ENCODE data around the gene CA5A. TPM values are rescaled to one million over a fixed set of nuclear protein-coding genes. Genes with fewer than 3 reads are reported as not detected.
"Not testable (repeated sequence)": the region's sequence is repeated elsewhere in the genome, so short reads cannot be mapped to it uniquely, and the experiment has no call there.

CA5A gene
- total RNA-seq, 4 donors from 2014 or later: not detected

DNA sequence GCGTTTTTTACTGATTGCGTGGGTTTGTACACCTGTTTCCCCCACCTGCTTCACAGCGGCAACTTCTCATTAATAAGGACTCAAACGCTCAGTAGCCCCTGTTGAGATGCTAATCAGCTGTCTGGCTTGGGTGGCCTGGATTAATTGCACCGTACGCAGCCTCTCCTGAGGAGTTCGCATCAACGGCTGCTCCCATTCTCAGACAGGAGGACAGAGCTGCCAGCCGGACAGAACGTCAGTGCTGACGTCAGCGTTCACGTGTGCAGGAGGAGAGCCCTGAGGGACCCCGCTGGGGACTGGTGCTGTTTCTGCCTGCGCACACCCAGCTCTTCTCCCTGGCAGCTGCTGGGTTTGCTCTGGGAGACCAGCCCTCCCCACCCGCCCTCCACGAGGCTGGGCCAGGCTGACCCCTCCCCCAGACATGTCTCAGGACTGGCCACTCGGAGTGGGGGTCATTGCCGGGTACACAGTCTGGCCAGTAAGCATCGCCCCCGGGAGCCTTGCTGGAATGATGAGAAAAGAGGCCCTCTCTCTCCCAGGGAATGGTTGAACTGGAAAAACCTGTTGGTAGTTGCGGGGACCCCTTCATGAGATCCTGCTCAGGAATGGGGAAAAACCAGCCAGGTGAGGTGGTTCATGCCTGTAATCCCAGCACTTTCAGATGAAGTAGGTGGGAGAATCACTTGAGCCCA lies 9.2 kb upstream of the CA5A start:
- Histone ChIP-seq H3K27me3 (no peaks in the 10 kb centered on the region), H3K36me3 (no peaks in the 10 kb centered on the region), H3K4me3 (peak overlapping the region; percentile 27), H3K27ac (no peak overlapping the region), H3K4me1 (peaks cover 15% of the 10 kb centered on the region), H3K9me3 (no peaks in the 10 kb centered on the region)
- TF ChIP-seq POLR2AphosphoS5 (IDR thresholded peaks at IDR 0.05) (no peak), EP300 (IDR thresholded peaks at IDR 0.05) (no peak), POLR2A (IDR thresholded peaks at IDR 0.05) (no peak), CTCF (IDR thresholded peaks at IDR 0.05) (no peak)
- DNase-seq (ENCODE audit: low spot score in 2 of 2): no peak
- WGBS: 31% methylated on average over 20 of the region's 22 CpGs

- Histone ChIP-seq H3K4me1 (peaks cover 11% of the 10 kb centered on the region), H3K36me3 (no peaks in the 10 kb centered on the region), H3K4me3 (no peak overlapping the region), H3K27ac (no peak overlapping the region), H3K27me3 (no peaks in the 10 kb centered on the region), H3K9me3 (no peaks in the 10 kb centered on the region)
- WGBS: 89% methylated on average over 5 of the region's 5 CpGs
- DNase-seq (ENCODE audit: low spot score in 2 of 2): no peak
- TF ChIP-seq EP300 (IDR thresholded peaks at IDR 0.05): no peak
- TF ChIP-seq POLR2AphosphoS5 (IDR thresholded peaks at IDR 0.05): no peak
- TF ChIP-seq POLR2A (IDR thresholded peaks at IDR 0.05): no peak
- TF ChIP-seq CTCF (IDR thresholded peaks at IDR 0.05): no peak
Observed at GRCh38 chr16:87942680-87943079, 6.4 kb upstream of the CA5A start.

DNA sequence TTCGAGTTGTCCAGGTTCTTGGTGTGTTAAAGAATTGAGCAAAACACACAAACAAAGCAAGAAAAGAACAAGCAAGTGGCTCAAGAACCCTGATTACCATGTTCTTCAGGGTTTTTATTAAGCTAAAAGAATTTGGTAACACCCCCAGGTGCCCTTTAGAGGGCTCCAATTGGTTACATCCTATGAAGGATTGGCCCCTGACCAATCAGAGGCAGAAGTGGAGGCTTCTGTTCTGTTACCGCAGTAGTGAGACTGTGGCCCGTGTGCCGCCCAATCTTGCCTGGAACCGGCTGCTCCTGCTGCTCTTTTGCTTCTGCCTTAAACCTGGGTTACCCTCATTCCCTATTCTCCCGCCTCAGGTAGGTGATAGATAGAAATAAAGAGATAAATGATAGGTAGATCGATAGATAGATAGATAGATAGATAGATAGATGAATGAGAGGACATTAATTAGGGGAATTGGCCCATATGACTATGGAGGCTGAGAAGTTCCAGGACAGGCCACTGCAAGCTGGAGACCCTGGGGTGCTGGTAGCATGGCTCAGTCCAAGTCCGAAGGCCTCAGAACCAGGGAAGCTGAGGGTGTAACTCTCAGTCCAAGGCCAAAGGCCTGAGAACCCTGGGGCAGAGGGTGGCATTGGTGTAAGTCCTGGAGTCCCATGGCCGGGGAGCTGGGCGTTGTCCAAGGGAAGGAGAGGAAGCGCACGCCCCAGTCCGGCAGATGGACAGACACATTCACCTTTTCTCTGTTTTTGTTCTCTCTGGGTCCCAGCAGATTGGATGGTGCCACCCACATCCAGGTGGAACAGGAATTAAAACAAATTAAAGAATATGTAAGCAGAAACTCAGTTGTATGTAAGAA lies 3.5 kb upstream of the CA5A start:
- Histone ChIP-seq H3K27me3 (no peaks in the 10 kb centered on the region), H3K27ac (no peak overlapping the region), H3K4me1 (no peaks in the 10 kb centered on the region), H3K9me3 (no peaks in the 10 kb centered on the region), H3K36me3 (no peaks in the 10 kb centered on the region), H3K4me3 (no peak overlapping the region)
- TF ChIP-seq POLR2AphosphoS5 (IDR thresholded peaks at IDR 0.05): no peak
- no peak for TF ChIP-seq CTCF (IDR thresholded peaks at IDR 0.05)
- TF ChIP-seq POLR2A (IDR thresholded peaks at IDR 0.05): no peak
- no peak for TF ChIP-seq EP300 (IDR thresholded peaks at IDR 0.05)
- no peak for DNase-seq (ENCODE audit: low spot score in 2 of 2)
- WGBS: 94% methylated on average over 13 of the region's 13 CpGs

- TF ChIP-seq CTCF (IDR thresholded peaks at IDR 0.05) (no peak), EP300 (IDR thresholded peaks at IDR 0.05) (no peak), POLR2AphosphoS5 (IDR thresholded peaks at IDR 0.05) (no peak), POLR2A (IDR thresholded peaks at IDR 0.05) (no peak)
- no peaks in the 10 kb centered on the region for H3K27me3 ChIP-seq
Observed at GRCh38 chr16:87938412-87938949, 2.2 kb upstream of the CA5A start.

DNA sequence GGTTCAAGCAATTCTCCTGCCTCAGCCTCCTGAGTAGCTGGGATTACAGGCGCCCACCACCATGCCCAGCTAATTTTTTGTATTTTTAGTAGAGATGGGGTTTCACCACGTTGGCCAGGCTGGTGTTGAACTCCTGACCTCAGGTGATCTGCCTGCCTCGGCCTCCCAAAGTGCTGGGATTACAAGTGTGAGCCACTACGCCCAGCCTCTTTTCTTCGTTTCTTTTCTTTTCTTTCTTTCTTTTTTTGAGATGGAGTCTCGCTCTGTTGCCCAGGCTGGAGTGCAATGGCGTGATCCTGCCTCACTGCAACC lies 858 bp upstream of the CA5A start:
- H3K27ac ChIP-seq; H3K27me3 ChIP-seq; DNase-seq (ENCODE audit: low spot score in 2 of 2); H3K4me3 ChIP-seq; H3K9me3 ChIP-seq; H3K36me3 ChIP-seq; H3K4me1 ChIP-seq: not testable (repeated sequence)
- WGBS: 89% methylated on average over 7 of the region's 7 CpGs

More at GRCh38 chr16:87938412-87938949, 2.2 kb upstream of the CA5A start:
- Histone ChIP-seq H3K27ac (no peak overlapping the region), H3K4me1 (no peaks in the 10 kb centered on the region), H3K4me3 (no peak overlapping the region), H3K9me3 (no peaks in the 10 kb centered on the region), H3K36me3 (no peaks in the 10 kb centered on the region)
- no peak for DNase-seq (ENCODE audit: low spot score in 2 of 2)
- 95% methylated on average over 4 of the region's 4 CpGs for WGBS

- not testable (repeated sequence) for H3K36me3 ChIP-seq; H3K4me3 ChIP-seq; H3K9me3 ChIP-seq; H3K27ac ChIP-seq; H3K27me3 ChIP-seq; H3K4me1 ChIP-seq; DNase-seq (ENCODE audit: low spot score in 2 of 2)
- WGBS: 90% methylated on average over 14 of the region's 14 CpGs
Observed at GRCh38 chr16:87936016-87936374, 334 bp downstream of the CA5A start.

GRCh38 chr16:87934752-87935425 lies 1.4 kb downstream of the CA5A start:
- H3K36me3 ChIP-seq; DNase-seq (ENCODE audit: low spot score in 2 of 2); H3K27me3 ChIP-seq; H3K4me1 ChIP-seq; H3K9me3 ChIP-seq; H3K4me3 ChIP-seq; H3K27ac ChIP-seq: not testable (repeated sequence)
- WGBS: 85% methylated on average over 12 of the region's 19 CpGs

Data from suprapubic skin (tissue), 4 donors.